Measurements from ENCODE around the gene LAMC3. TPM values are rescaled to one million over a fixed set of nuclear protein-coding genes. Genes with fewer than 3 reads are reported as not detected.

LAMC3 gene
- total RNA-seq, 1 experiment from 2014 or later = 0.28 TPM

GRCh38 chr9:131049829-131050715, 41.1 kb downstream of the LAMC3 start:
- ChIA-PET CTCF (interaction anchor here (0.5 kb wide), 1 partner anchor 80 kb away, joined by 5 read pairs; no protein-coding TSS in a partner anchor), POLR2A (ENCODE audit: low non-redundant PET) (no interaction called here)
- H3K36me3 ChIP-seq (ENCODE audit: insufficient read depth, low read length, poor library complexity, severe bottlenecking) = no peaks in the 10 kb centered on the region
- no TSS peak for BruUV-seq (replicated peaks)
- DNase-seq (ENCODE audit: low spot score) = no peak
- no peak for TF ChIP-seq EZH2 (IDR thresholded peaks at IDR 0.05; ENCODE audit: borderline replicate concordance, low read depth, low read length, poor library complexity, severe bottlenecking)
- TF ChIP-seq CTCF (conservative IDR thresholded peaks at IDR 0.05; ENCODE audit: low read depth, low read length) = no peak
- intact Hi-C loops (cut with micrococcal nuclease; ENCODE audit: unreplicated experiment) = loop anchor here (5.0 to 10.0 kb wide), 4 partner anchors 105 to 343 kb away; no protein-coding TSS in a partner anchor
- no peaks in the 10 kb centered on the region for H3K9me3 ChIP-seq (ENCODE audit: low read depth, low read length, poor library complexity, severe bottlenecking)
- H3K27me3 ChIP-seq (replicated peaks; ENCODE audit: insufficient read depth, low read depth, low read length, poor library complexity) = no peaks in the 10 kb centered on the region
- no peak overlapping the region for H3K4me3 ChIP-seq (ENCODE audit: low read depth, low read length, poor library complexity, severe bottlenecking)
- H3K27ac ChIP-seq (ENCODE audit: low read depth, low read length, poor library complexity, severe bottlenecking) = no peak overlapping the region
- H3K4me1 ChIP-seq (ENCODE audit: insufficient read depth, low read length, poor library complexity, severe bottlenecking) = peaks cover 4% of the 10 kb centered on the region

GRCh38 chr9:131050831-131051230, 41.9 kb downstream of the LAMC3 start:
- Histone ChIP-seq H3K27ac (ENCODE audit: low read depth, low read length, poor library complexity, severe bottlenecking) (no peak overlapping the region), H3K9me3 (ENCODE audit: low read depth, low read length, poor library complexity, severe bottlenecking) (no peaks in the 10 kb centered on the region), H3K4me1 (ENCODE audit: insufficient read depth, low read length, poor library complexity, severe bottlenecking) (peaks cover 4% of the 10 kb centered on the region), H3K27me3 (replicated peaks; ENCODE audit: insufficient read depth, low read depth, low read length, poor library complexity) (no peaks in the 10 kb centered on the region), H3K4me3 (ENCODE audit: low read depth, low read length, poor library complexity, severe bottlenecking) (no peak overlapping the region), H3K36me3 (ENCODE audit: insufficient read depth, low read length, poor library complexity, severe bottlenecking) (no peaks in the 10 kb centered on the region)
- TF ChIP-seq CTCF (conservative IDR thresholded peaks at IDR 0.05; ENCODE audit: low read depth, low read length) (no peak), EZH2 (IDR thresholded peaks at IDR 0.05; ENCODE audit: borderline replicate concordance, low read depth, low read length, poor library complexity, severe bottlenecking) (no peak)
- intact Hi-C loops (cut with micrococcal nuclease; ENCODE audit: unreplicated experiment) = loop anchor here (10.0 kb wide), 1 partner anchor 124 kb away; no protein-coding TSS in a partner anchor
- no TSS peak for BruUV-seq (replicated peaks)
- ChIA-PET CTCF (no interaction called here), POLR2A (ENCODE audit: low non-redundant PET) (no interaction called here)
- no peak for DNase-seq (ENCODE audit: low spot score)

GRCh38 chr9:131051592-131052517, 42.9 kb downstream of the LAMC3 start:
- DNase-seq (ENCODE audit: low spot score) = no peak
- no peak overlapping the region for H3K4me3 ChIP-seq (ENCODE audit: low read depth, low read length, poor library complexity, severe bottlenecking)
- TF ChIP-seq CTCF (conservative IDR thresholded peaks at IDR 0.05; ENCODE audit: low read depth, low read length) = no peak
- POLR2A ChIA-PET (ENCODE audit: low non-redundant PET) = no interaction called here
- H3K36me3 ChIP-seq (ENCODE audit: insufficient read depth, low read length, poor library complexity, severe bottlenecking) = no peaks in the 10 kb centered on the region
- CTCF ChIA-PET = interaction anchor here (0.7 kb wide), 1 partner anchor 47 kb away, joined by 4 read pairs; no protein-coding TSS in a partner anchor
- peaks cover 4% of the 10 kb centered on the region for H3K4me1 ChIP-seq (ENCODE audit: insufficient read depth, low read length, poor library complexity, severe bottlenecking)
- intact Hi-C loops (cut with micrococcal nuclease; ENCODE audit: unreplicated experiment) = loop anchor here (10.0 kb wide), 1 partner anchor 123 kb away; no protein-coding TSS in a partner anchor
- H3K9me3 ChIP-seq (ENCODE audit: low read depth, low read length, poor library complexity, severe bottlenecking) = no peaks in the 10 kb centered on the region
- no TSS peak for BruUV-seq (replicated peaks)
- H3K27me3 ChIP-seq (replicated peaks; ENCODE audit: insufficient read depth, low read depth, low read length, poor library complexity) = no peaks in the 10 kb centered on the region
- H3K27ac ChIP-seq (ENCODE audit: low read depth, low read length, poor library complexity, severe bottlenecking) = no peak overlapping the region

Measured in A673 (cell line).